NCI-H1105 treated with DMSO at 0.1 percent for 48 hours (cell line): ENCODE data around the gene SLC35A2.

Experiments used
- DNase-seq: peaks from one replicate; lab custom pipeline; 2025; lab: John Stamatoyannopoulos, UW

The SLC35A2 gene

DNA sequence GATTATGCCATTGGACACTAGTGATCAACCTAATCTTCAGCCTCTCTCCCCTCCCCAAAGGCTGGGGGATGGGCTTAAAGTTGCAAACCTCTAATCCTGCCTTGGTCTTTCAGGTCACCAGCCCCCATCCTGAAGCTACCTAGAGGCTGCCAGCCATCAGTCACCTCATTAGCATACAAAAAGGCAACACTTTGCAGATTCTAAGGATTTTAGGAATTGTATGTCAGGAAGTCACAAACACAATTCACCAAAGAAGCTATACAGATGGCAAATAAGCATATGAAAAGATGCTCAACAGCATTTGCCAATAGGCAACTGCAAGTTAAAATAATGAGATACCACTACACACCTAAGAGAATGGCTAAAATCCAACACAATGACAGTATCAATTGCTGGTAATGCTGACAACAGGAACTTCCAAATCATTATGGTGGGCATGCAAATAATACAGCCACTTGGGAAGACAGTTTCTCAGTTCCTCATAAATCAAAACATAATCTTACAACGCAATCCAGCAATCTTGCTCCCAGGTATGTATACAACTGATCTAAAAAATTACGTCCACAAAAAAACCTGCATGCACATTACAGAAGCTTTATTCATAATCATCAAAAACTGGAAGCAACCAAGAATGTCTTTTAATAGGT is 16.4 kb upstream of the SLC35A2 start:
- DNase-seq, result no peak

- DNase-seq, result no peak
Observed at GRCh38 chrX:48927123-48927522, 15.7 kb upstream of the SLC35A2 start.

GRCh38 chrX:48924270-48924669 is 12.8 kb upstream of the SLC35A2 start:
- DNase-seq, result no peak

- DNase-seq, result no peak
Observed at GRCh38 chrX:48923771-48924170, 12.3 kb upstream of the SLC35A2 start.

GRCh38 chrX:48920718-48921104 is 9.3 kb upstream of the SLC35A2 start:
- DNase-seq, result no peak

DNA sequence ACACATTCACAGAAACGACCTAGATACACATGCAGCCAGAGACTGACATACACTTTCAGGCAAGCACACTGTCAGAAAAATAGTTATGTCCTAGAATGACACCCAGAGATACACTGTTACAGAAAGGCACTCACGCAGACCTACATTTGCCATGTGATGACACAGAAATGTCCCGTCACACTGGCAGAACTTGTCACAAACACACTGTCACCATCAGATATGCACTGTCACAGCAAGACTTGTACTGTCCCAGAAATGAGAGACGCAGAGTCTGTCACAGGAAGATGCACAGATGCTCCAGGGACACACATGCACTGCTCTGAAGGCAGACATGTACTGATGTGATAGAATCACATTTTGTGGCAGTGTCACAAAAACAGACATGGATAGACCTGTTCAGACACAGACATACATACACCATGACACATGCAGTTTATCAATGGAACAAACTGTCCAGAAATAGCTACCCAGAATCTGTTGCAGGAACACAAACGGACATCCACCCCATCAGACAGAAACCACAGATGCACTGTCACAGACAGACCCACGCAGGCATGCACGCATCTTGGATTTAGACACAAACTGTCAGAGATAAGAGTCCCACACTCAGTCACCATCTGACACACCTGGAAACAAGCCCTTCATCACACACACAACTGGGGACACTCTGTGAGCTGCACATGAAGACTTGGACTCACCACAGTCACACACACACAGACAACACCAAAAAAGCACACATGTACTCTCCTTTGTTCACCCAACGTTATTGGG is 8.7 kb upstream of the SLC35A2 start:
- DNase-seq, result no peak

DNA sequence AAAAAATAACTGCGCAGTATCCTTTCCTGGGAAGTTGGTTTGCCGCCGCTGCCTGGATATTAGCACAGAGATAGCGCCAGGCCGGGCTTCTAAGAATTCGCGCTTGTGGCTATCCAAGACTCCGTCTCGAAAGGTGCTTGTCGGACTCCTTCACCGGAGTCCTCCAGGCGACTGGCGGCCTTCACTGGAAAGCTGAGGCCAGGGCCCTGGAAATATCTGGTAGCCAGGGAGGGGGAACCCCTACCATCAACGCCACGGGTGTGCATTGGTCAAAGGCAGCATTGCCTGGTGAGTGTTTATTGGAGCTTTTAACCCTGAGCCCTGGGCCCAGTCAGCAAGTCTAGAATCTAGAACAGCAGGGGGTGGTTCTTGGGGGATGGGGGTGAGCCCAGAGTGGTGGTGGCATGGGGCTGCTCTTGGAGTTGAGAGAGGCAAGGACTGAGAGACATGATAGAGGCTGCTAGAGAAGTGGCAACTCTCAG is 8.0 kb upstream of the SLC35A2 start:
- DNase-seq, result no peak

GRCh38 chrX:48918643-48919340 is 7.3 kb upstream of the SLC35A2 start, which contains the start of gene PIM2:
Gene PIM2 (minus strand): TSS chrX:48919024. CDS start chrX:48918834, 190 bp downstream.
- DNase-seq, result peak; percentile 93

- no peak for DNase-seq
Observed at GRCh38 chrX:48918301-48918642, 6.8 kb upstream of the SLC35A2 start.

GRCh38 chrX:48917139-48918001 is 5.9 kb upstream of the SLC35A2 start:
- peak; percentile 87 for DNase-seq

DNA sequence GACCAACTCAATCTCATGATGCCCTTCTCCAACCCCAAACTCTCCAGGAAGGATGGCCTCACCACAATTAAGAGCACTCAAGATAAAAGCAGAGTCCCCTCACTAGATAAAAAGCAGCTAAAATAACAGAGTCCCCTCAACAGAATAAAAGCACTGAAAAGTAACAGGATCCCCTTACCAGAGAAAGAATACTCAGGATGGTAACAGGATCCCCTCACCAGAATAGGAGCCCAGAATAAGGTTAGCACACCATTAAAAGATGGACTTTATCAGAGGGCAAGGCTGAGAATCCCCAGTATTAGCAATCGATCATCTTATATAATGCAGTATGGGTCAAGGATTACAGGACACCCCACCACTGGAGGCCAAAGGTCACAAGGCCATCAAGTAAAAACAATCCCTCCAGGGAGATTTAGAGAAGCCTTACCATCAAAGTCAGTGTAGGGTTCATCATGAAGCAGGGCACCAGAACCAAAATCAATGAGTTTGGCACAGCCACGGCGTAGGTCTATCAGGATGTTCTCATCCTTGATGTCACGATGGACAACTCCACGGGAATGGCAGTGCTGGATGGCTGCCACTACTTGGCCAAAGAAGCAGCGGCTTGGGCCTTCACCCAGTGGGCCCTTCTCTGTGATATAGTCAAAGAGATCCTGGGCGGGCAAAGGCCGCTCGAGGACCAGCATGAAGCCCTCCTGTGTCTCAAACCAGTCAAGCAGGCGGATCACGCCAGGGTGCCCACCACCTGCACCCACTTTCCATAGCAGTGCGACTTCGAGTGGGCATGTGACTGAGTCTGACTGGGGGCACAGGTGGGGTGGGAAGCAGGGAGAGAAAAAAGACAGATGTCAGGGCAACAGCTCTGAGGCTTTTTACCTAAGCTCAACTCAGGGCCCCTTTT is 3.4 kb upstream of the SLC35A2 start:
- DNase-seq, result no peak

GRCh38 chrX:48913605-48914366 is 2.3 kb upstream of the SLC35A2 start:
- no peak for DNase-seq

DNA sequence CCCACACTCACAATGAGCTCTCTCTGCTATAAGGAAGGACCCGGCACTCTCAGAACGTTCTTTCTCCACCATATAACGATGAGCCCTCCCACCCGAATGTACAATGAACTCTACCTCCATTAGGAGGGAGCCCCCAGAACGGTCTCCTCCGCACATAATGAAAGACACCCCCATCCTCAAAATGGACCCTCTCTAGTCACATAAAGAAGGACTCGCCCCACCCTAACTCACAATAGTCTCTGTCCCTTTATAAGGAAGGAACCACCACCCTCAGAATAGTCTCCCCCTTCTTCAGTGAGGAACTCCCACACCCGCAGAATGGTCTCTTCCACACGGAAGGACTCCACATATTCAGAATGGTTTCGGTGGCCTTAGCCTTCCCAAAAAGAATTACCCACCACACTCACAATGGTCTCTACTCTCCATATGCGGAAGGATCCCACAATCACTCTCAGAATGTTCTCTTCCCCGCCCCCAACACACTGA is 477 bp downstream of the SLC35A2 start:
- no peak for DNase-seq

GRCh38 chrX:48909703-48910294 is 1.6 kb downstream of the SLC35A2 start:
- no peak for DNase-seq

DNA sequence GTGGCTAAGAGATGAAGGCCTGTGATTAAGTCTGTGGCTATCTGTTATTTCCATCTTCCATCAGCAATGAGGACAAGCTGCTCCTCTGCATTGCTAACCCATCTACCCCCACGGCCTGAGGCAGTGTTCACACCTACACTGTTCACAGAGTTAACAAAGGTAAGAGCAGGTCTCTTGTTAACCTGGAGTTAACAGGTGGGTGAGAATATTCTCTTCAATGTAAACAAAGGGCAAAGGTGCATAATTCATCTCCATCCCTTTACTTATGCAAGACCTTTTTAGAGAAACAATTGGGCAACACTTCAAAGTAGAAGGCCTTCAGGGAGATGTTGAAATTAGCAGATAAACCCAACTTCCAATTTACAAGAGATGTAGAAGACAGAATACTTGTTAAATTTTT is 2.8 kb downstream of the SLC35A2 start:
- DNase-seq, result no peak

GRCh38 chrX:48905090-48905790 is 6.2 kb downstream of the SLC35A2 start:
- no peak for DNase-seq

DNA sequence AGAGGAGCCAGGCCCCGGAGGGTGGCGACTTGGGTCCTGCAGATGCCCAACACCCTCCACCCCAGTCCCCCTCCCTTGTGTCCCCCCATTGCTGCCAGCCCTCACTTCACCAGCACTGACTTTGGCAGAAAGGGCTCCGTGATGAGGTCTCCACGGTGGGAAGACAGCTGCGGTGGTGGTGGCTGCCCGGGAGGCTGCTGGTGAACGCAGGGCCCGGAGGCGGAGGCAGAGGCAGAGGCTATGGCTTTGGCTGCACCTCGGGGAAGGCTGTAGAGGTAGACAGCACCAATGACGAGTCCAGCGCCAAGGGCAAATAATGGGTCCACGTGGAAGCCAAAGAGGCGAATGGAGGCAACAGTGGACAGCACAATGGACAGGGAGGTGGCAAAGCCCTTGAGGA is 6.8 kb downstream of the SLC35A2 start:
- no peak for DNase-seq

- no peak for DNase-seq
Observed at GRCh38 chrX:48904180-48904579, 7.3 kb downstream of the SLC35A2 start.

GRCh38 chrX:48903290-48903689 is 8.2 kb downstream of the SLC35A2 start:
- DNase-seq, result no peak
